ENCODE results near the gene LTA.
A peak's percentile ranks its signal among the peaks of the same experiment; 100 is the strongest.

The LTA gene

GRCh38 chr6:31609519-31610406 lies 37.7 kb downstream of the LTA start (continued):
- TF ChIP-seq ZNF518A (tag by site-specific recombination; conservative IDR thresholded peaks at IDR 0.05; ENCODE audit: low read depth) (no peak), HOXD13 (CRISPR knock-in tag; IDR thresholded peaks at IDR 0.05; ENCODE audit: borderline replicate concordance) (no peak), ZSCAN4 (tag by site-specific recombination; IDR thresholded peaks at IDR 0.05) (peak; percentile 88), ZNF830 (tag by site-specific recombination; IDR thresholded peaks at IDR 0.05; ENCODE audit: low read depth) (no peak), GLIS1 (tag by site-specific recombination; IDR thresholded peaks at IDR 0.05) (peak; percentile 25; the same call in 1 of the 2 replicates), ZNF549 (tag by site-specific recombination; IDR thresholded peaks at IDR 0.05) (no peak), OSR2 (tag by site-specific recombination; IDR thresholded peaks at IDR 0.05) (0 out of 2 replicates have a peak, but pooled peaks have one; percentile 9), PRDM2 (tag by site-specific recombination; IDR thresholded peaks at IDR 0.05; ENCODE audit: borderline replicate concordance) (no peak), ZNF561 (tag by site-specific recombination; IDR thresholded peaks at IDR 0.05; ENCODE audit: borderline replicate concordance) (0 out of 2 replicates have a peak, but pooled peaks have one; percentile 39), YY2 (tag by site-specific recombination; IDR thresholded peaks at IDR 0.05) (peak; percentile 68), IKZF3 (tag by site-specific recombination; IDR thresholded peaks at IDR 0.05) (0 out of 2 replicates have a peak, but pooled peaks have one; percentile 15), ZNF514 (tag by site-specific recombination; IDR thresholded peaks at IDR 0.05) (no peak), ZNF211 (tag by site-specific recombination; IDR thresholded peaks at IDR 0.05; ENCODE audit: low read depth) (no peak), GFI1B (tag by site-specific recombination; IDR thresholded peaks at IDR 0.05) (no peak; the same call in 1 of the 2 replicates), ZNF692 (tag by site-specific recombination; IDR thresholded peaks at IDR 0.05) (peak; percentile 64; the same call in 1 of the 2 replicates), KLF17 (tag by site-specific recombination; IDR thresholded peaks at IDR 0.05) (no peak), ZNF302 (tag by site-specific recombination; IDR thresholded peaks at IDR 0.05; ENCODE audit: low read depth) (0 out of 2 replicates have a peak, but pooled peaks have one; percentile 59)
- TF ChIP-seq, protein P1, sequence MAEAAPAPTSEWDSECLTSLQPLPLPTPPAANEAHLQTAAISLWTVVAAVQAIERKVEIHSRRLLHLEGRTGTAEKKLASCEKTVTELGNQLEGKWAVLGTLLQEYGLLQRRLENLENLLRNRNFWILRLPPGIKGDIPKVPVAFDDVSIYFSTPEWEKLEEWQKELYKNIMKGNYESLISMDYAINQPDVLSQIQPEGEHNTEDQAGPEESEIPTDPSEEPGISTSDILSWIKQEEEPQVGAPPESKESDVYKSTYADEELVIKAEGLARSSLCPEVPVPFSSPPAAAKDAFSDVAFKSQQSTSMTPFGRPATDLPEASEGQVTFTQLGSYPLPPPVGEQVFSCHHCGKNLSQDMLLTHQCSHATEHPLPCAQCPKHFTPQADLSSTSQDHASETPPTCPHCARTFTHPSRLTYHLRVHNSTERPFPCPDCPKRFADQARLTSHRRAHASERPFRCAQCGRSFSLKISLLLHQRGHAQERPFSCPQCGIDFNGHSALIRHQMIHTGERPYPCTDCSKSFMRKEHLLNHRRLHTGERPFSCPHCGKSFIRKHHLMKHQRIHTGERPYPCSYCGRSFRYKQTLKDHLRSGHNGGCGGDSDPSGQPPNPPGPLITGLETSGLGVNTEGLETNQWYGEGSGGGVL (tag by site-specific recombination; IDR thresholded peaks at IDR 0.05), result peak; percentile 53
- TF ChIP-seq, protein P2, sequence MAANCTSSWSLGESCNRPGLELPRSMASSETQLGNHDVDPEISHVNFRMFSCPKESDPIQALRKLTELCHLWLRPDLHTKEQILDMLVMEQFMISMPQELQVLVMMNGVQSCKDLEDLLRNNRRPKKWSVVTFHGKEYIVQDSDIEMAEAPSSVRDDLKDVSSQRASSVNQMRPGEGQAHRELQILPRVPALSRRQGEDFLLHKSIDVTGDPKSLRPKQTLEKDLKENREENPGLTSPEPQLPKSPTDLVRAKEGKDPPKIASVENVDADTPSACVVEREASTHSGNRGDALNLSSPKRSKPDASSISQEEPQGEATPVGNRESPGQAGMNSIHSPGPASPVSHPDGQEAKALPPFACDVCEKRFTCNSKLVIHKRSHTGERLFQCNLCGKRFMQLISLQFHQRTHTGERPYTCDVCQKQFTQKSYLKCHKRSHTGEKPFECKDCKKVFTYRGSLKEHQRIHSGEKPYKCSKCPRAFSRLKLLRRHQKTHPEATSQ (tag by site-specific recombination; IDR thresholded peaks at IDR 0.05), result no peak
